OCI-LY1 (cell line): ENCODE measurements around the gene DRGX.

Source experiments
- CTCF ChIP-seq: fragments of 200-600 bp; sonication (generic), shearing (Covaris generic); IDR thresholded peaks from 2 replicates; pipeline ENCODE4 v1.5.1; 2017; ENCODE audit warnings: mild to moderate bottlenecking, antibody characterized with exemption, low read length, moderate library complexity, mixed read lengths
- EZH2 ChIP-seq: fragments of 200-600 bp; sonication (generic), shearing (Covaris generic); IDR thresholded peaks from 2 replicates; pipeline ENCODE4 v1.8.0; 2017; ENCODE audit warnings: borderline replicate concordance, mixed run types, mild to moderate bottlenecking, antibody characterized with exemption, low read length, moderate library complexity, mixed read lengths

- TF ChIP-seq CTCF (no peak), EZH2 (no peak)
Measured at GRCh38 chr10:49347827-49348226, 48.1 kb downstream of the DRGX start.
